Endodermal cell (in vitro differentiated cells): Measurements from ENCODE around the gene TBRG1. TPM values are rescaled to one million over a fixed set of nuclear protein-coding genes. Genes with fewer than 3 reads are reported as not detected.

Experiments
- DNase-seq: peaks from one replicate; pipeline ENCODE4 v3.0.0-alpha.2; 2017
- H3K27ac ChIP-seq: 2 replicates; pipeline ENCODE4 v1.5.1; 2013; ENCODE audit warnings: mild to moderate bottlenecking, low read depth, low read length, moderate library complexity
- H3K27me3 ChIP-seq: 2 replicates; pipeline ENCODE4 v1.6.1; 2013; ENCODE audit warnings: mild to moderate bottlenecking, low read length, moderate library complexity; ENCODE audit not compliant: insufficient read depth, control insufficient read depth, poor library complexity, severe bottlenecking
- H3K36me3 ChIP-seq: 2 replicates; pipeline ENCODE4 v1.7.0; 2013; ENCODE audit warnings: mild to moderate bottlenecking, low read length, moderate library complexity; ENCODE audit not compliant: control insufficient read depth, insufficient read depth
- H3K4me1 ChIP-seq: one replicate; pipeline ENCODE4 v1.7.0; 2013; ENCODE audit warnings: low read length; ENCODE audit not compliant: control insufficient read depth, insufficient read depth
- H3K4me3 ChIP-seq: 2 replicates; pipeline ENCODE4 v1.5.1; 2013; ENCODE audit warnings: mild to moderate bottlenecking, low read length, moderate library complexity
- H3K9ac ChIP-seq: 2 replicates; pipeline ENCODE4 v1.6.1; 2013; ENCODE audit warnings: mild to moderate bottlenecking, low read length, moderate library complexity; ENCODE audit not compliant: poor library complexity, severe bottlenecking; ENCODE audit errors: extremely low read depth
- H3K9me3 ChIP-seq: 2 replicates; pipeline ENCODE4 v1.6.1; 2013; ENCODE audit warnings: mild to moderate bottlenecking, low read length, moderate library complexity; ENCODE audit not compliant: control insufficient read depth
- H3K27ac Mint-ChIP-seq: 2 replicates; pipeline ENCODE4 v1.8.0; 2020; ENCODE audit warnings: mixed read lengths
- H3K27me3 Mint-ChIP-seq: 2 replicates; pipeline ENCODE4 v1.8.0; 2021; ENCODE audit warnings: mild to moderate bottlenecking, mixed read lengths; ENCODE audit not compliant: insufficient read depth
- H3K36me3 Mint-ChIP-seq: 2 replicates; pipeline ENCODE4 v1.8.0; 2020; ENCODE audit warnings: low read depth, mixed read lengths
- H3K4me1 Mint-ChIP-seq: 2 replicates; pipeline ENCODE4 v1.8.0; 2020; ENCODE audit warnings: mixed read lengths
- H3K4me3 Mint-ChIP-seq: 2 replicates; pipeline ENCODE4 v1.8.0; 2020; ENCODE audit warnings: mild to moderate bottlenecking, moderate library complexity, mixed read lengths
- H3K9me3 Mint-ChIP-seq: 2 replicates; pipeline ENCODE4 v1.8.0; 2020; ENCODE audit warnings: mild to moderate bottlenecking, mixed read lengths
- CTCF ChIP-seq: fragments of 200-600 bp; sonication (generic); conservative IDR thresholded peaks from 2 replicates; pipeline ENCODE4 v1.5.0; 2021; ENCODE audit warnings: antibody characterized with exemption, mild to moderate bottlenecking
- WGBS, 2 experiments: methylation state at CpG; one replicate each; pipeline versions ENCODE4 v1.1.5 to v1.1.7; 2013; ENCODE audit warnings: missing lambda C conversion rate in 2 of 2, mixed read lengths in 1 of 2; ENCODE audit not compliant: insufficient coverage in 1 of 2, insufficient read length in 1 of 2; 5-methylcytosine and 5-hydroxymethylcytosine counted together
- total RNA-seq, 2 donors: library from RNA; stranded (reverse); fragmentation: NEBNext Ultra II Directional in 1 of 2; extraction: Animal tissue kit (Norgen Biotek cat#: 25700) in 1 of 2; gene quantifications; 2 replicates in 1 of 2; 3 replicates in 1 of 2; pipeline ENCODE4 v1.2.1, GENCODE V29; 2021

The TBRG1 gene
- total RNA-seq, 2 donors from 2014 or later, result 30.9 to 31.3 TPM

- Histone ChIP-seq H3K27me3 (peaks cover 28% of the 10 kb centered on the region), H3K36me3 (no peaks in the 10 kb centered on the region), H3K4me1 (peaks cover 4% of the 10 kb centered on the region), H3K9ac (peak overlapping the region; percentile 69), H3K27ac (peak overlapping the region; percentile 82), H3K4me3 (peak overlapping the region; percentile 89), H3K9me3 (no peaks in the 10 kb centered on the region)
- Mint-ChIP-seq H3K36me3 (no peaks in the 10 kb centered on the region), H3K4me3 (peak overlapping the region; percentile 87), H3K27me3 (peaks cover 22% of the 10 kb centered on the region), H3K27ac (peak overlapping the region; percentile 93), H3K9me3 (no peaks in the 10 kb centered on the region), H3K4me1 (peaks cover 10% of the 10 kb centered on the region)
- WGBS, 2 experiments, result 40 to 41% methylated on average over 9 to 18 of the region's 18 CpGs
- DNase-seq, result no peak
- TF ChIP-seq CTCF, result no peak
Observed at GRCh38 chr11:124674168-124674517, 51.5 kb downstream of the TBRG1 start.

GRCh38 chr11:124674571-124674970 is 51.9 kb downstream of the TBRG1 start:
- TF ChIP-seq CTCF, result no peak
- no peak for DNase-seq
- H3K4me3 ChIP-seq, result peak overlapping the region; percentile 89
- Mint-ChIP-seq H3K27ac (peak overlapping the region; percentile 93), H3K4me1 (peaks cover 10% of the 10 kb centered on the region), H3K9me3 (no peaks in the 10 kb centered on the region), H3K4me3 (peak overlapping the region; percentile 87), H3K27me3 (peaks cover 22% of the 10 kb centered on the region), H3K36me3 (no peaks in the 10 kb centered on the region)
- H3K4me1 ChIP-seq, result peaks cover 4% of the 10 kb centered on the region
- H3K27me3 ChIP-seq, result peaks cover 25% of the 10 kb centered on the region
- no peaks in the 10 kb centered on the region for H3K9me3 ChIP-seq
- H3K9ac ChIP-seq, result peak overlapping the region; percentile 69
- no peak overlapping the region for H3K27ac ChIP-seq
- 93% methylated on average over 5 of the region's 5 CpGs; no CpG with 5 or more reads in 1 of the 2 experiments for WGBS, 2 experiments
- no peaks in the 10 kb centered on the region for H3K36me3 ChIP-seq

DNA sequence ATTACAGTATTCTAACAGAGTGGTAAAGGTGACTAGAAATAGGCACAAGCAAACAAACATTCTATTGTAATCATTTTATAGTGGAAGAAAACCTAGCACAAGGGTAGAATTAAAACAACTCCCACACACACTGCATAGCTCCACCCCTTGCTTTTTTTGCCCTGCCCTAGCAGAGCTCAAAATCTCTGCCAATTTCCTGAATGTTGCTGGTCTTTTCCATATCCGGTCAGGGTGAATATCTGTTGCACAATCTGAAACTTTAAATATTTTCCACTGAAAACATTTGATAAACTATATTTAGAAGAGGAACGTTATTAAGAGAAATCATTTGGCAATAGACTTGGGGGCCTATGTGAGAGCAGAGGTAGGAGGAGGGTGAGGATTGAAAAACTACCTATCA is 53.7 kb downstream of the TBRG1 start:
- DNase-seq, result no peak
- Histone ChIP-seq H3K4me3 (no peak overlapping the region), H3K4me1 (peaks cover 4% of the 10 kb centered on the region), H3K27me3 (peaks cover 14% of the 10 kb centered on the region), H3K9me3 (no peaks in the 10 kb centered on the region), H3K9ac (no peak overlapping the region), H3K36me3 (no peaks in the 10 kb centered on the region), H3K27ac (no peak overlapping the region)
- H3K9me3 Mint-ChIP-seq, result no peaks in the 10 kb centered on the region
- no peaks in the 10 kb centered on the region for H3K36me3 Mint-ChIP-seq
- H3K27me3 Mint-ChIP-seq, result peaks cover 18% of the 10 kb centered on the region
- H3K27ac Mint-ChIP-seq, result no peak overlapping the region
- TF ChIP-seq CTCF, result no peak
- H3K4me1 Mint-ChIP-seq, result peaks cover 10% of the 10 kb centered on the region
- 88% methylated on average over 2 of the region's 2 CpGs; no CpG with 5 or more reads in 1 of the 2 experiments for WGBS, 2 experiments
- no peak overlapping the region for H3K4me3 Mint-ChIP-seq
